GM21717 (cell line): Measurements from ENCODE around the gene HPCAL4.

Experiments used
- ATAC-seq: cut with Tn5 transposase; IDR thresholded peaks from one replicate; pipeline ENCODE4 v1.9.1; 2021; ENCODE audit warnings: mild to moderate bottlenecking, moderate library complexity; ENCODE audit not compliant: unreplicated experiment

The HPCAL4 gene

GRCh38 chr1:39704757-39705156 lies 13.5 kb upstream of the HPCAL4 start:
- no peak for ATAC-seq

- no peak for ATAC-seq
Observed at GRCh38 chr1:39701049-39701439, 9.8 kb upstream of the HPCAL4 start.

- no peak for ATAC-seq
Observed at GRCh38 chr1:39700348-39700747, 9.1 kb upstream of the HPCAL4 start.

DNA sequence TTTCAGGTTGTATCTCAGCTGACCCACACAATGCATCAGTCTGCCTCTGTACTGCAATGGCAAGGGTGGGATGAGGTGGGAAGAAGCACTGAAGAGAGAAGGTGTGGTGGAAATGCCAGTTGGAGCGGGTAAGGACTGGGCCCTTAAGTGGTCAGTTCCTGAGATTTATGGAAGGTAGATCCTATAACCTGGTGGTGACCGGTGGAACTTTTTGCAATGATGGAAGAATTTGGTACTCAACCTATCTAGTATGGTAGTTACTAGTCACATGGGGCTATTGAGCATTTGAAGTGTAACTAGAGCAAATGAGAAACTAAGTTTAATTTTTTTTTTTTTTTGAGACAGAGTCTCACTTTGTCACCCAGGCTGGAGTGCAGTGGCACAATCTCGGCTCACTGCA lies 8.2 kb upstream of the HPCAL4 start:
- ATAC-seq, result no peak

GRCh38 chr1:39698568-39698967 lies 7.3 kb upstream of the HPCAL4 start:
- no peak for ATAC-seq

DNA sequence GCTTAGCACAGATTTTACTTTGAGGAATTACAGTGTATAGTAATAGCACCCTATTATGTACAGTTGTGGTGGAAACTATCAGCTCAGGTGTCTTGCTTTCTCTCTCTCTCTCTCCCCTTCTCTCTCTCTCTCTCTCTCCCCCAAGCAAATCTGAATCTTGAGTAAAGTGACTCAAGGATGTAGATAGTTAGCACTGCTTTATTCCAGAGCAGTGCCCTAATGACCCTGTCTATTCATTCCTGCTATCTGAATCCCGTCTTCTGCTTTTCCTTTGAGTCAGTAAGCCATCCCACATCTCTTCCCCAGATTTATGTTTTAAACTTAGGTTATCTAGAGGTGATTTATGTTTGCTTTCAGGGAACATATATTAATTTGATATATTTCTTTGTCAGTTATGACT lies 5.2 kb upstream of the HPCAL4 start:
- ATAC-seq, result no peak

DNA sequence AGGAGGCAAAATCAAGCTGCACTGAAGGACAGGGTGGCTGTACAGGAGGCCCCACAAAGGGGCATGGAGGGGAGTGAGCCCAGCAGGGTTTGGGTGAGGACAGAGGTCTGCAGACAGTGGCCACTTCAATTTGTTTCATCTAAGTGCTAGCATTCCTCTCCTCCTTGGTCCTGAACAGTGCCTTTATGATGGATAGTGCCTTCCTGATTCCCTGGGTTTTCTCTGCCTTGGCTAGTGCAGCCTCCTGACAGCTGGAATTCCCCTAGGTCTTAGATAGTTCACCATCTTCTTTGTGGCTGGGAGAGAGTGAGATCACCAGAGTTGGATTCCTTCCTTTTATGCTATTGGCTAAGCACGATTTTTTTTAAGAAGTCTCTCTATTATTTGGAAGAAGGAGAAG lies 3.8 kb upstream of the HPCAL4 start:
- no peak for ATAC-seq

DNA sequence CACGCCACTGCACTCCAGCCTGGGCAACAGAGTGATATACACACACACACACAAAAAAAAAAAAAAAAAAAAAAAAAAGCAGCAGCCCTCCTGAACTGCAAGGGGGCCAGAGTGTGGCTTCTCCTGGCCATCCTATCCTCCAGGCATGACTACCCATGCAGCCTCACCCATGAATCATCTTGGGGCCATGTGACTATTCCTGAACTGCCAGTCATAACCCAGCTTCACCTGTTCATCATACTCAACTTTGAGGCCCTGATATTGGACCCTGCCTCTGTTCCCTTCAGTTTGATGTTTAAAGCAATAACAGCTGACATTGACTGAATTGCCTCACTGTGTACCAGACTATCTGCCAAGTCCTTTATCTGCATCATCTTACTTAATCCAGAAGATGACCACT lies 2.8 kb upstream of the HPCAL4 start:
- no peak for ATAC-seq

GRCh38 chr1:39692152-39693074 lies 1.2 kb upstream of the HPCAL4 start:
- ATAC-seq, result no peak

GRCh38 chr1:39690794-39691382 lies 345 bp downstream of the HPCAL4 start:
- no peak for ATAC-seq

DNA sequence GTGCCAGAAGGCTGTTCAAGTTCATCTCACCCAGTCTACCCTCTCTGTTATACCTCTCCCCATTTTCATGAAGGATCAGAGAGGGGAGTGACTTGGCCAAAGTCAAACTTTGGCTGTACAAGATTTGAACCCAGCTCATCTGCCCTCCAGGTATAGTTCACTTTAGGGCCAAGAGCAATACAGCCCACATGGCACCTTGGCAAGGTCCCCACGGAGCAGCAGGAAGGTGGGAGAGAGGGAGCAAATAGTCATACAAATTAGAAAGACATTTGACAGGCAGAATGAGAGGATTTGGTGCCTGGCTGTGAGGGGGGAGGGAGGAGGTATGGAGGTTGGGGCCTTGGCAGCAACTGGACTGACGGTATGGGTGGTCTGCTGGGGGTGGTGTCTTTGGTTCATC lies 1.0 kb downstream of the HPCAL4 start:
- no peak for ATAC-seq

- ATAC-seq, result no peak
Observed at GRCh38 chr1:39689635-39690034, 1.6 kb downstream of the HPCAL4 start.

GRCh38 chr1:39689214-39689613 lies 2.0 kb downstream of the HPCAL4 start:
- ATAC-seq, result no peak

- no peak for ATAC-seq
Observed at GRCh38 chr1:39688706-39689105, 2.5 kb downstream of the HPCAL4 start.

- no peak for ATAC-seq
Observed at GRCh38 chr1:39687243-39687642, 4.0 kb downstream of the HPCAL4 start.

DNA sequence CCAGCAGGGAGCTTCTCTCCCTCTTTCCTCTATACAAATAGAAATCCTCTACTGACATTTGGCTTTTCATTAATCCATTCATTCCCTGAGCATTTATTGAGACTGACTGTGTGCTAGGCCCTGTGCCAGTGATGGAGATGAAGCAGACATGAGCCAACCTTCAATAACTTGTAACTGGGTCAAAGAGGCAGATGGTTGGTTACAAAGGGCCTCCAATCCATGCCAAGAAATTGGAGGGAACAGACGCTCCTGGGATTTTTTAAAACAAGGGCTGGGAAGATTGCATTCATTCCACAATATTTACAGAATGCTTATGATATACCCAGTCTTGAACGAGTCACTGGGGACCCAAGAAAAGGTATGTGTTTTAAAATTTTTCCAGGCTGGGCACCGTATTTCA lies 6.2 kb downstream of the HPCAL4 start:
- no peak for ATAC-seq

DNA sequence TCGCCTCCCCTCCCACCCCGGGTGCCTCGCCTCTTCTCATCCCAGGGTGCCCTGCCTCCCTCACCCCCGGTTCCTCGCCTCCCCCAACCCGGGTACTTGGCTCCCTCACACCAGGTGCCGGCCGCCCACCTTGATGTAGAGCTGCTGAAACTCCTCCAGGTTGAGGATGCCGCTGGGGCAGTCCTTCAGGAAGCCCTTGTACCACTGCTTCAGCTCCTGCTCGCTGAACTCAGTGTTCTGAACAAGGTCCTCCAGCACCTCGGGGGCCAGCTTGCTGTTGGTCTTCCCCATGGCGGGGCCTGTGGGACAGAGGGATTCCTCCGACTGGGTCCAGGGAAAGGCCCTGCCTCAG lies 6.9 kb downstream of the HPCAL4 start:
- ATAC-seq, result no peak

- no peak for ATAC-seq
Observed at GRCh38 chr1:39683591-39684312, 7.5 kb downstream of the HPCAL4 start.

DNA sequence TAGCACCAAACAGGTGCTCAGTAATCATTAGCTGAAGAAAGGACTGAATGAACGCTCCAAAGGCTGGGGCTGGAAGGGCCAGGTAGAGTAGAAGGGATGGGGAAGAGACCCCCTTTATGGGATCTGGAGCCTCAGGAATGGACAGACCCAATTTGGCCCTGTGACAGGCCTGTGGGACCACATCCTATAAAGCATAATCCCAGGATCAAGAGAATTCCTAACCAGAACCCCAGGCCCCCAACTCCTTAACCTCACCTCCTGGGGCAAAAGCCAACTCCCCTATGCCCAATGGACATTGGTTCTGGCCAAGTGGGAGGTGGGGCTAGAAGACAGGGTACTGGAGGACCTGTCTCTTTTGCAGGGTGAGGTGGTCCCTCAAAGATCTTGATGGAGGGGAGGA lies 9.2 kb downstream of the HPCAL4 start:
- ATAC-seq, result no peak

DNA sequence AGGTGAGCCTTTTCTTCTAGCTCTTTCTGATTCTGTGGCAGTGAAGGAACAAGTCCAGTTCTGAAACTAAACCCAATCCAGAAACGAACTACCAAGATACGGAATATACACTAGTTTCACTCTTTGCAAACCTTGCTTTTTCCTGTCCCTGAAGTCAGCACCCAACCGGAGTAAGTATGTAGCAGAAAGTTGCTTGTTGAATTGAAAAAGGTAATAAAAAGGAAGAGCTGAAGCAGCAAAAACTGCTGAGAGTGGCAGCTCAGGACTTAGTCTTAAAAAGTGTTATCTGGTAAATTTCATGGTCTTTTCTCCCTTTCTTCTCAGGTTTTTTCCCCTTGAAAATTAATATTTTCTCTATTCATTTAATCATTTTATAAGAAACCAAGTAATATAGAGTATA lies 9.9 kb downstream of the HPCAL4 start:
- ATAC-seq, result no peak

DNA sequence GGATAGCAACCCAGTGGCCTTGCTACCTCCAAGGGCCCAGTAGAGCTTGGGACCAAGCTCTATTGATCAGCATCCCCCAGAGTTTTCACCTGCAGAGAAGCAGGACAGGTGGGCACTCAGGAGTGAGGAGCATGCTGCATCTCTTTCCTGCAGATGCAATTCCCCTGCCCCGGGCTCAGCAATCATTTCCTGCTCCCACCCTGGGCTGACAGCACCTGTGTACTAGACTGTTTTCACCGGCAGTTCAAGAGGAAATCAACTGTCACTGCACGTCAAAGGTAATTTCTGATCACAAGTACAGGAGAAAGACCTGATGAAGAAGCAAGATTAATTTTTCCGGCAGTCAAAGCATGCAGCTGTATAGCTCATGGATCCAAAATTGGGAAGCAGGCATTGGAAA lies 10.5 kb downstream of the HPCAL4 start:
- ATAC-seq, result no peak

DNA sequence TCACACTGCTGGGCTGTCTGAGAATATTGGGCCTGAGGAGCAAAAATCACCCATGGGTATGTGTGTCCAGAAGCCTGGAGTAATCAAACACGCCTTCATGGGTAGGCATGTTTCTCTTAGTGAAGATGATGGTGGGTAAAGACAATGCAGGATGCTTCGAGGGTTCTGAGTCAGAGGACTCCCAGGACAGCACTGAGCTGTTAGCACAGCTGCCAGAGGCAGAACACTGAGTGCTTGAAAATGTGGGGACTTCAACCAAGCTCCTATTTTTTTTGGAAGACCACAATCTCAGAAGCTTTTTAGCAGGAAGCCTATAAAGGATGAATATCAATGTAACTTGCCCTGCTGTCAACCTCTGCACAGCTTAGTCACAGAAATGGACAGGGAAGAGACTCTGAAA lies 11.4 kb downstream of the HPCAL4 start:
- no peak for ATAC-seq
